ENCODE data around the gene UMODL1.

UMODL1 gene

DNA sequence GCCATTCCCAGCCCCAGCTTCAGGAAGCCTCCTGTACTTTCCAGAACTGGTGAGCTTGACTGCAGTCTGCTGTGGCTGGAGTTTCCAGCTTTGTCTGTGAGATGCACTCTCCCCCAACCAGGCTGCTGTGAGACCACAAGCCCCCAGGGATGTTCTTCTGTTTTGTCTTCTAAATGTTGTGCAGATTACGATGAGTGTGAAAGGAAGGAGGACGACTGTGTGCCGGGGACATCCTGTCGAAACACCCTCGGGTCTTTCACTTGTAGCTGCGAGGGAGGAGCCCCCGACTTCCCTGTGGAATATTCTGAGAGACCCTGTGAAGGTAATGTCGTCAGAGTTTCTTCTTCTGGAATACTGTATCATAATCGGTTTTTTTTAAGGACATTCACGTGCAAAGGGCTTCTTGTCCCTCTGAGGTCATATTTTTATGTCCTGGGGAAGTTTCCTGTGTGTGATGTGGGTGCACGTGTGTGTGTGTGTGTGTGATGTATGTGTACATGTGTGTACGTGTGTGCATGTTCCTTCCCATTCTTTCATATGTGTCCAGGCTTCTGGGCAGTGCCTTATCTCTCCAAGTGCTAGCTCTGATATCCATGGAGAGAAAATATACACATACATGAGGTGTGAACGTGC, 49.9 kb downstream of the UMODL1 start:
- no peaks in the 10 kb centered on the region for H3K27me3 ChIP-seq (ENCODE audit: insufficient read depth, low read length, poor library complexity)
- DNase-seq = peak; percentile 78
- H3K36me3 ChIP-seq (ENCODE audit: insufficient read depth, low read length) = no peaks in the 10 kb centered on the region
- no peaks in the 10 kb centered on the region for H3K9me3 ChIP-seq (ENCODE audit: insufficient read depth, low read length, severe bottlenecking)
- H4K20me1 ChIP-seq (ENCODE audit: insufficient read depth, low read length) = no peaks in the 10 kb centered on the region
- H3K27ac ChIP-seq (ENCODE audit: low read length) = peak overlapping the region; percentile 69
- H3K79me2 ChIP-seq (ENCODE audit: insufficient read depth, low read length) = no peaks in the 10 kb centered on the region
- peak overlapping the region; percentile 32 for H3K9ac ChIP-seq (ENCODE audit: low read depth, low read length)
- TF ChIP-seq CTCF (IDR thresholded peaks at IDR 0.05; ENCODE audit: borderline replicate concordance, extremely low read depth, low read length, poor library complexity, severe bottlenecking) (no peak), EZH2 (IDR thresholded peaks at IDR 0.05; ENCODE audit: borderline replicate concordance, low read depth, low read length, severe bottlenecking) (no peak)
- peak overlapping the region in 1 of 2 experiments; percentile 7; a peak in 1 of 4 replicates for H3K4me3 ChIP-seq (ENCODE audit: low read depth in 1 of 2, low read length in 2 of 2)
- H2AFZ ChIP-seq (ENCODE audit: low read depth, low read length) = no peak overlapping the region
- peaks cover 98% of the 10 kb centered on the region for H3K4me1 ChIP-seq (ENCODE audit: insufficient read depth, low read length)
- peak overlapping the region; percentile 49 for H3K4me2 ChIP-seq (ENCODE audit: insufficient read depth, low read length)
- ATAC-seq (ENCODE audit: insufficient read depth, low read depth) = peak; percentile 53

DNA sequence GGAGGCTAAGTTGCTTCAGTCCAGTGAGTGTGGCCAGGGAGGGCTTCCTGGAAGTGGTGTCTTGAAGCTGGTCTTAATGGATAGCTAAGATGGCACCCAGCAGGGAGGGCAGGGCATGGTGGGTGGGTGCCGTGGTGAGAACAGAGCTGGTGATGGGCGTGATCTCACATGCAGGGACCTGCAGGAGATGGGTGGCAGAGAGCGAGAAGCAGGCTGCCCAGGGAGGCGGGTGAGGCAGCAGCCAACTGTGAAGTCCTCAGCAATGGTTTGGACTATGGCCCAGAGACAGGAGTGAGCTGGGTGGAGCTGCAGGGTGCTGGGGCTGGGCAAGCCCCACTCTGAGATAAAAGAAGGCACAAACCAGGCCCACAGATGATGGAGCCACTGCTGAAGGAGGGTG, 50.7 kb downstream of the UMODL1 start:
- Histone ChIP-seq H2AFZ (ENCODE audit: low read depth, low read length) (no peak overlapping the region), H4K20me1 (ENCODE audit: insufficient read depth, low read length) (no peaks in the 10 kb centered on the region), H3K79me2 (ENCODE audit: insufficient read depth, low read length) (no peaks in the 10 kb centered on the region), H3K9ac (ENCODE audit: low read depth, low read length) (peak overlapping the region; percentile 32), H3K27me3 (ENCODE audit: insufficient read depth, low read length, poor library complexity) (no peaks in the 10 kb centered on the region), H3K4me1 (ENCODE audit: insufficient read depth, low read length) (peaks cover 98% of the 10 kb centered on the region), H3K4me2 (ENCODE audit: insufficient read depth, low read length) (peak overlapping the region; percentile 49), H3K4me3 (ENCODE audit: low read depth in 1 of 2, low read length in 2 of 2) (peak overlapping the region in 1 of 2 experiments; percentile 7; a peak in 1 of 4 replicates), H3K27ac (ENCODE audit: low read length) (peak overlapping the region; percentile 69), H3K36me3 (ENCODE audit: insufficient read depth, low read length) (no peaks in the 10 kb centered on the region), H3K9me3 (ENCODE audit: insufficient read depth, low read length, severe bottlenecking) (no peaks in the 10 kb centered on the region)
- ATAC-seq (ENCODE audit: insufficient read depth, low read depth) (no peak), DNase-seq (peak; percentile 45)
- no peak for TF ChIP-seq EZH2 (IDR thresholded peaks at IDR 0.05; ENCODE audit: borderline replicate concordance, low read depth, low read length, severe bottlenecking)
- no peak for TF ChIP-seq CTCF (IDR thresholded peaks at IDR 0.05; ENCODE audit: borderline replicate concordance, extremely low read depth, low read length, poor library complexity, severe bottlenecking)

GRCh38 chr21:42122398-42122797, 51.3 kb downstream of the UMODL1 start:
- Histone ChIP-seq H3K4me2 (ENCODE audit: insufficient read depth, low read length) (peak overlapping the region; percentile 49), H3K9ac (ENCODE audit: low read depth, low read length) (peak overlapping the region; percentile 32; the same call in 1 of the 2 replicates), H3K9me3 (ENCODE audit: insufficient read depth, low read length, severe bottlenecking) (no peaks in the 10 kb centered on the region), H4K20me1 (ENCODE audit: insufficient read depth, low read length) (no peaks in the 10 kb centered on the region), H3K36me3 (ENCODE audit: insufficient read depth, low read length) (no peaks in the 10 kb centered on the region), H2AFZ (ENCODE audit: low read depth, low read length) (no peak overlapping the region), H3K79me2 (ENCODE audit: insufficient read depth, low read length) (no peaks in the 10 kb centered on the region), H3K4me1 (ENCODE audit: insufficient read depth, low read length) (peaks cover 93% of the 10 kb centered on the region), H3K4me3 (ENCODE audit: low read depth in 1 of 2, low read length in 2 of 2) (no peak overlapping the region), H3K27ac (ENCODE audit: low read length) (peak overlapping the region; percentile 69; the same call in 1 of the 2 replicates), H3K27me3 (ENCODE audit: insufficient read depth, low read length, poor library complexity) (no peaks in the 10 kb centered on the region)
- no peak for TF ChIP-seq CTCF (IDR thresholded peaks at IDR 0.05; ENCODE audit: borderline replicate concordance, extremely low read depth, low read length, poor library complexity, severe bottlenecking)
- TF ChIP-seq EZH2 (IDR thresholded peaks at IDR 0.05; ENCODE audit: borderline replicate concordance, low read depth, low read length, severe bottlenecking) = no peak
- DNase-seq (no peak), ATAC-seq (ENCODE audit: insufficient read depth, low read depth) (no peak)
